KMS-11 (cell line): ENCODE results near the gene WDR88.

Experiments
- H2AFZ ChIP-seq: fragments of 200-600 bp; sonication (generic); 2 replicates; pipeline ENCODE4 v1.6.1; 2016; ENCODE audit warnings: antibody characterized with exemption, mixed run types, low read depth
- H3K27ac ChIP-seq: fragments of 200-600 bp; sonication (generic); 2 replicates; pipeline ENCODE4 v1.6.1; 2016; ENCODE audit warnings: mild to moderate bottlenecking, mixed run types
- H3K27me3 ChIP-seq: fragments of 200-600 bp; sonication (generic); 2 replicates; pipeline ENCODE4 v1.6.1; 2017; ENCODE audit warnings: mild to moderate bottlenecking, low read depth, mixed run types, moderate library complexity; ENCODE audit not compliant: insufficient read depth
- H3K36me3 ChIP-seq: fragments of 200-600 bp; sonication (generic); 2 replicates; pipeline ENCODE4 v1.6.1; 2017; ENCODE audit warnings: mild to moderate bottlenecking, mixed run types; ENCODE audit not compliant: insufficient read depth
- H3K4me1 ChIP-seq: fragments of 200-600 bp; sonication (generic); 2 replicates; pipeline ENCODE4 v1.6.1; 2016; ENCODE audit warnings: mild to moderate bottlenecking, low read depth, mixed run types; ENCODE audit not compliant: poor library complexity, severe bottlenecking
- H3K4me2 ChIP-seq: fragments of 200-600 bp; sonication (generic); 2 replicates; pipeline ENCODE4 v1.7.0; 2016; ENCODE audit warnings: mild to moderate bottlenecking, mixed run types
- H3K4me3 ChIP-seq: fragments of 200-600 bp; sonication (generic); IDR thresholded peaks from 2 replicates; pipeline ENCODE4 v1.6.1; 2017; ENCODE audit warnings: low read depth, low read length, mixed read lengths; ENCODE audit not compliant: insufficient read depth
- H3K79me2 ChIP-seq: fragments of 200-600 bp; sonication (generic); 2 replicates; pipeline ENCODE4 v1.6.1; 2016; ENCODE audit warnings: low read depth, mixed run types; ENCODE audit not compliant: insufficient read depth
- H3K9ac ChIP-seq: fragments of 200-600 bp; sonication (generic); 2 replicates; pipeline ENCODE4 v1.6.1; 2016; ENCODE audit warnings: mild to moderate bottlenecking, mixed run types
- H4K20me1 ChIP-seq: fragments of 200-600 bp; sonication (generic); 2 replicates; pipeline ENCODE4 v1.6.1; 2016; ENCODE audit warnings: mild to moderate bottlenecking, mixed run types; ENCODE audit not compliant: insufficient read depth
- CTCF ChIP-seq: fragments of 200-600 bp; sonication (generic); conservative IDR thresholded peaks from 2 replicates; pipeline ENCODE4 v1.6.1; 2017; ENCODE audit warnings: low read depth, mild to moderate bottlenecking, antibody characterized with exemption, low read length, moderate library complexity, mixed read lengths

Gene WDR88

GRCh38 chr19:33196446-33197193 lies 64.7 kb downstream of the WDR88 start:
- Histone ChIP-seq H3K27ac (no peak overlapping the region), H3K4me1 (no peaks in the 10 kb centered on the region), H4K20me1 (no peaks in the 10 kb centered on the region), H3K4me3 (no peak overlapping the region), H3K36me3 (no peaks in the 10 kb centered on the region), H3K4me2 (no peak overlapping the region), H3K79me2 (no peaks in the 10 kb centered on the region), H3K9ac (no peak overlapping the region), H2AFZ (no peak overlapping the region), H3K27me3 (no peaks in the 10 kb centered on the region; the same call in 1 of the 2 replicates)
- TF ChIP-seq CTCF, result no peak

- TF ChIP-seq CTCF, result no peak
- no peak overlapping the region; the same call in 1 of the 2 replicates for H3K9ac ChIP-seq
- H3K36me3 ChIP-seq, result no peaks in the 10 kb centered on the region
Observed at GRCh38 chr19:33197591-33198000, 65.7 kb downstream of the WDR88 start.

GRCh38 chr19:33198169-33198568 lies 66.3 kb downstream of the WDR88 start:
- TF ChIP-seq CTCF, result no peak
- Histone ChIP-seq H2AFZ (no peak overlapping the region), H3K27ac (no peak overlapping the region), H3K4me3 (no peak overlapping the region), H3K4me1 (no peaks in the 10 kb centered on the region), H3K79me2 (no peaks in the 10 kb centered on the region), H3K9ac (no peak overlapping the region), H3K36me3 (no peaks in the 10 kb centered on the region), H3K4me2 (no peak overlapping the region), H3K27me3 (no peaks in the 10 kb centered on the region; the same call in 1 of the 2 replicates), H4K20me1 (no peaks in the 10 kb centered on the region)

More at GRCh38 chr19:33197591-33198000, 65.7 kb downstream of the WDR88 start:
- Histone ChIP-seq H4K20me1 (no peaks in the 10 kb centered on the region), H2AFZ (no peak overlapping the region), H3K27ac (no peak overlapping the region), H3K4me3 (no peak overlapping the region), H3K27me3 (no peaks in the 10 kb centered on the region; the same call in 1 of the 2 replicates), H3K4me1 (no peaks in the 10 kb centered on the region), H3K79me2 (no peaks in the 10 kb centered on the region), H3K4me2 (no peak overlapping the region)

- Histone ChIP-seq H3K4me2 (no peak overlapping the region), H3K36me3 (no peaks in the 10 kb centered on the region), H4K20me1 (no peaks in the 10 kb centered on the region), H3K27ac (no peak overlapping the region), H3K27me3 (no peaks in the 10 kb centered on the region; the same call in 1 of the 2 replicates), H2AFZ (no peak overlapping the region), H3K79me2 (no peaks in the 10 kb centered on the region), H3K4me1 (no peaks in the 10 kb centered on the region), H3K4me3 (no peak overlapping the region), H3K9ac (no peak overlapping the region)
- no peak for TF ChIP-seq CTCF
Observed at GRCh38 chr19:33199441-33200265, 67.7 kb downstream of the WDR88 start.
